Uterus (tissue), 4 donors: Measurements from ENCODE around the gene FGFRL1. TPM values are rescaled to one million over a fixed set of nuclear protein-coding genes. Genes with fewer than 3 reads are reported as not detected.
"Not testable (repeated sequence)": the region's sequence is repeated elsewhere in the genome, so short reads cannot be mapped to it uniquely, and the experiment has no call there.

Experiments
- DNase-seq, 2 donors: peaks; one replicate each; pipeline ENCODE4 v3.0.0-alpha.2; 2019 to 2020
- H3K27ac ChIP-seq, 2 donors: fragments of 200-600 bp; sonication (generic); 1 replicate in 1 of 2; 2 replicates in 1 of 2; pipeline ENCODE4 v1.5.1; 2016 to 2018
- H3K27me3 ChIP-seq, 2 donors: fragments of 200-600 bp; sonication (generic); one replicate each; pipeline ENCODE4 v1.5.1; 2018 to 2019; ENCODE audit warnings: control low read depth in 1 of 2
- H3K36me3 ChIP-seq, 2 donors: fragments of 200-600 bp; sonication (generic); one replicate each; pipeline ENCODE4 v1.5.1; 2019; ENCODE audit warnings: control low read depth in 1 of 2
- H3K4me1 ChIP-seq, 2 donors: fragments of 200-600 bp; sonication (generic); one replicate each; pipeline ENCODE4 v1.5.1; 2018 to 2019; ENCODE audit warnings: control low read depth in 1 of 2
- H3K4me3 ChIP-seq, 2 donors: fragments of 200-600 bp; sonication (generic); 1 replicate in 1 of 2; 2 replicates in 1 of 2; pipeline ENCODE4 v1.5.1; 2018 to 2019; ENCODE audit warnings: mild to moderate bottlenecking in 1 of 2
- H3K9me3 ChIP-seq, 2 donors: fragments of 200-600 bp; sonication (generic); one replicate each; pipeline ENCODE4 v1.5.1; 2019; ENCODE audit warnings: control low read depth in 1 of 2
- CTCF ChIP-seq, 4 experiments: fragments of 200-600 bp in 2 of 4; fragments of 450-650 bp in 2 of 4; sonication (generic) in 2 of 4; IDR thresholded peaks; one replicate each; pipeline ENCODE4 v1.5.1; 2016 to 2019; ENCODE audit warnings: antibody characterized with exemption in 4 of 4, mild to moderate bottlenecking in 2 of 4, moderate library complexity in 1 of 4
- POLR2A ChIP-seq, 2 donors: fragments of 450-650 bp; IDR thresholded peaks; one replicate each; pipeline ENCODE4 v1.6.1; 2016; ENCODE audit warnings: antibody characterized with exemption in 2 of 2, mild to moderate bottlenecking in 1 of 2, moderate library complexity in 1 of 2
- intact Hi-C: fragments of 100-400 bp; cut with DNase I; formaldehyde crosslinking; loops from one replicate; pipeline ENCODE4 v1.15.1; 2023; ENCODE audit warnings: low total_unique reads
- total RNA-seq, 4 donors: library from RNA; depleted of rRNA in 3 of 4; stranded (reverse); fragments of >200 nt in 3 of 4; gene quantifications; one replicate each; pipeline versions ENCODE4 v1.1.0 to v1.2.4, GENCODE V29; 2014 to 2023
- donor health status: DM: yes; HTN: yes; CAD: no.

FGFRL1 gene
- total RNA-seq, 4 donors from 2014 or later = 2.8 to 24.8 (median 13.9) TPM

- Histone ChIP-seq H3K4me1 (no peaks in the 10 kb centered on the region), H3K27me3 (peaks cover 0 to 8% of the 10 kb centered on the region in 2 donors), H3K36me3 (no peaks in the 10 kb centered on the region), H3K9me3 (no peaks in the 10 kb centered on the region), H3K27ac (no peak overlapping the region), H3K4me3 (no peak overlapping the region)
- TF ChIP-seq CTCF (IDR thresholded peaks at IDR 0.05) (no peak), POLR2A (IDR thresholded peaks at IDR 0.05) (no peak)
- intact Hi-C loops = no loop called here
- peak in 1 of 2 donors; percentile 11 for DNase-seq
Measured at GRCh38 chr4:1050486-1051213, 39.2 kb downstream of the FGFRL1 start.

GRCh38 chr4:1051472-1051871 is 40.0 kb downstream of the FGFRL1 start:
- DNase-seq = no peak
- peaks cover 0 to 8% of the 10 kb centered on the region in 2 donors for H3K27me3 ChIP-seq

GRCh38 chr4:1052231-1052671 is 40.8 kb downstream of the FGFRL1 start:
- Histone ChIP-seq H3K27me3 (peaks cover 0 to 8% of the 10 kb centered on the region in 2 donors), H3K9me3 (no peaks in the 10 kb centered on the region), H3K36me3 (no peaks in the 10 kb centered on the region), H3K4me3 (no peak overlapping the region), H3K4me1 (no peaks in the 10 kb centered on the region), H3K27ac (no peak overlapping the region)
- TF ChIP-seq POLR2A (IDR thresholded peaks at IDR 0.05) = no peak
- no peak for TF ChIP-seq CTCF (IDR thresholded peaks at IDR 0.05)
- DNase-seq = no peak
- intact Hi-C loops = no loop called here

More at GRCh38 chr4:1051472-1051871, 40.0 kb downstream of the FGFRL1 start:
- H3K27ac ChIP-seq = no peak overlapping the region
- H3K4me1 ChIP-seq = no peaks in the 10 kb centered on the region
- H3K36me3 ChIP-seq = no peaks in the 10 kb centered on the region
- TF ChIP-seq CTCF (IDR thresholded peaks at IDR 0.05) = no peak
- TF ChIP-seq POLR2A (IDR thresholded peaks at IDR 0.05) = no peak
- no peaks in the 10 kb centered on the region for H3K9me3 ChIP-seq
- intact Hi-C loops = no loop called here
- no peak overlapping the region for H3K4me3 ChIP-seq

GRCh38 chr4:1053080-1053661 is 41.7 kb downstream of the FGFRL1 start:
- Histone ChIP-seq H3K27me3 (peaks cover 0 to 8% of the 10 kb centered on the region in 2 donors), H3K27ac (no peak overlapping the region), H3K9me3 (no peaks in the 10 kb centered on the region), H3K4me3 (no peak overlapping the region), H3K4me1 (no peaks in the 10 kb centered on the region), H3K36me3 (no peaks in the 10 kb centered on the region)
- DNase-seq = no peak
- intact Hi-C loops = no loop called here
- TF ChIP-seq POLR2A (IDR thresholded peaks at IDR 0.05) (no peak), CTCF (IDR thresholded peaks at IDR 0.05) (no peak)

- H3K27me3 ChIP-seq, intact Hi-C loops, H3K27ac ChIP-seq, DNase-seq, H3K4me3 ChIP-seq, H3K9me3 ChIP-seq, H3K36me3 ChIP-seq, H3K4me1 ChIP-seq: not testable (repeated sequence)
Measured at GRCh38 chr4:1053891-1054290, 42.5 kb downstream of the FGFRL1 start.

- H3K4me1 ChIP-seq, H3K36me3 ChIP-seq, DNase-seq, H3K4me3 ChIP-seq, H3K9me3 ChIP-seq, intact Hi-C loops, H3K27me3 ChIP-seq, H3K27ac ChIP-seq: not testable (repeated sequence)
Measured at GRCh38 chr4:1054696-1055242, 43.3 kb downstream of the FGFRL1 start.

GRCh38 chr4:1055243-1055701 is 43.8 kb downstream of the FGFRL1 start:
- H3K27me3 ChIP-seq, H3K4me1 ChIP-seq, DNase-seq, H3K4me3 ChIP-seq, H3K9me3 ChIP-seq, H3K27ac ChIP-seq, intact Hi-C loops, H3K36me3 ChIP-seq: not testable (repeated sequence)
